Measurements from ENCODE around the gene GP1BA.

GP1BA gene

GRCh38 chr17:4892499-4893221, 39.4 kb upstream of the GP1BA start:
- Histone ChIP-seq H3K36me3 (ENCODE audit: control insufficient read depth, insufficient read depth, low read length) (peaks cover 28% of the 10 kb centered on the region), H3K27me3 (replicated peaks; ENCODE audit: control insufficient read depth, insufficient read depth, low read length) (no peaks in the 10 kb centered on the region), H3K4me3 (replicated peaks; ENCODE audit: low read depth, low read length) (no peak overlapping the region)
- no peak for TF ChIP-seq CTCF (IDR thresholded peaks at IDR 0.05; ENCODE audit: insufficient read depth, low read length, poor library complexity, severe bottlenecking)
- no peak for DNase-seq (ENCODE audit: extremely low read depth, insufficient read length)

- Histone ChIP-seq H3K36me3 (ENCODE audit: control insufficient read depth, insufficient read depth, low read length) (peaks cover 29% of the 10 kb centered on the region), H3K27me3 (replicated peaks; ENCODE audit: control insufficient read depth, insufficient read depth, low read length) (no peaks in the 10 kb centered on the region), H3K4me3 (replicated peaks; ENCODE audit: low read depth, low read length) (no peak overlapping the region)
- TF ChIP-seq CTCF (IDR thresholded peaks at IDR 0.05; ENCODE audit: insufficient read depth, low read length, poor library complexity, severe bottlenecking): no peak
- no peak for DNase-seq (ENCODE audit: extremely low read depth, insufficient read length)
Measured at GRCh38 chr17:4893272-4893671, 38.8 kb upstream of the GP1BA start.

GRCh38 chr17:4893721-4894560, 38.1 kb upstream of the GP1BA start:
- no peak overlapping the region for H3K4me3 ChIP-seq (replicated peaks; ENCODE audit: low read depth, low read length)
- H3K27me3 ChIP-seq (replicated peaks; ENCODE audit: control insufficient read depth, insufficient read depth, low read length): no peaks in the 10 kb centered on the region
- no peak for TF ChIP-seq CTCF (IDR thresholded peaks at IDR 0.05; ENCODE audit: insufficient read depth, low read length, poor library complexity, severe bottlenecking)
- no peak for DNase-seq (ENCODE audit: extremely low read depth, insufficient read length)
- peaks cover 27% of the 10 kb centered on the region for H3K36me3 ChIP-seq (ENCODE audit: control insufficient read depth, insufficient read depth, low read length)

- H3K36me3 ChIP-seq (ENCODE audit: control insufficient read depth, insufficient read depth, low read length): peaks cover 27% of the 10 kb centered on the region
- no peaks in the 10 kb centered on the region for H3K27me3 ChIP-seq (replicated peaks; ENCODE audit: control insufficient read depth, insufficient read depth, low read length)
- TF ChIP-seq CTCF (IDR thresholded peaks at IDR 0.05; ENCODE audit: insufficient read depth, low read length, poor library complexity, severe bottlenecking): no peak
- H3K4me3 ChIP-seq (replicated peaks; ENCODE audit: low read depth, low read length): no peak overlapping the region
- DNase-seq (ENCODE audit: extremely low read depth, insufficient read length): no peak
Measured at GRCh38 chr17:4895121-4895520, 37.0 kb upstream of the GP1BA start.

GRCh38 chr17:4895657-4896331, 36.3 kb upstream of the GP1BA start:
- H3K36me3 ChIP-seq (ENCODE audit: control insufficient read depth, insufficient read depth, low read length): peaks cover 23% of the 10 kb centered on the region
- H3K4me3 ChIP-seq (replicated peaks; ENCODE audit: low read depth, low read length): no peak overlapping the region
- TF ChIP-seq CTCF (IDR thresholded peaks at IDR 0.05; ENCODE audit: insufficient read depth, low read length, poor library complexity, severe bottlenecking): peak; percentile 15
- H3K27me3 ChIP-seq (replicated peaks; ENCODE audit: control insufficient read depth, insufficient read depth, low read length): no peaks in the 10 kb centered on the region
- DNase-seq (ENCODE audit: extremely low read depth, insufficient read length): no peak

Measured in GM06990 (cell line).